ENCODE data around the gene KCNMA1.
"Not testable (repeated sequence)": the region's sequence is repeated elsewhere in the genome, so short reads cannot be mapped to it uniquely, and the experiment has no call there.

The KCNMA1 gene

DNA sequence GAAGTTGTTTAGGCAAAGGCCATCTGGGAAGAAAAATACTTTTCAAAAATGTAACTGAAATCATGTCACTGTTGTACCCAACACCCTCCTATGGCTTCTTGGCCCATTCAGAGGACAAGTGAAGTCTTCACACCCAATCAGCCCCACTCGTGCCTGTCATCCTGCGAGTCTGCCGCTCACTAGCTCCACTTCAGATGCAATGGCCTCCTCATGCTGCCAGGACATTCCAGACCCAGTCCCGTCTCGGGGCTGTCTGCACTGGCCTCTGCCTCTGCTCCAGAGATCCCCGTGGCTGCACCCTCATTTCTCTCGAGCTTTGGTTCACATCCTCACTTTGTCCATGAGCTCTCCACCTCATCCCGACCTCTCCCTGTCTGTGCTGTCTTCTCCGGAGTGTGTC is 227.1 kb downstream of the KCNMA1 start:
- no peak for DNase-seq

DNA sequence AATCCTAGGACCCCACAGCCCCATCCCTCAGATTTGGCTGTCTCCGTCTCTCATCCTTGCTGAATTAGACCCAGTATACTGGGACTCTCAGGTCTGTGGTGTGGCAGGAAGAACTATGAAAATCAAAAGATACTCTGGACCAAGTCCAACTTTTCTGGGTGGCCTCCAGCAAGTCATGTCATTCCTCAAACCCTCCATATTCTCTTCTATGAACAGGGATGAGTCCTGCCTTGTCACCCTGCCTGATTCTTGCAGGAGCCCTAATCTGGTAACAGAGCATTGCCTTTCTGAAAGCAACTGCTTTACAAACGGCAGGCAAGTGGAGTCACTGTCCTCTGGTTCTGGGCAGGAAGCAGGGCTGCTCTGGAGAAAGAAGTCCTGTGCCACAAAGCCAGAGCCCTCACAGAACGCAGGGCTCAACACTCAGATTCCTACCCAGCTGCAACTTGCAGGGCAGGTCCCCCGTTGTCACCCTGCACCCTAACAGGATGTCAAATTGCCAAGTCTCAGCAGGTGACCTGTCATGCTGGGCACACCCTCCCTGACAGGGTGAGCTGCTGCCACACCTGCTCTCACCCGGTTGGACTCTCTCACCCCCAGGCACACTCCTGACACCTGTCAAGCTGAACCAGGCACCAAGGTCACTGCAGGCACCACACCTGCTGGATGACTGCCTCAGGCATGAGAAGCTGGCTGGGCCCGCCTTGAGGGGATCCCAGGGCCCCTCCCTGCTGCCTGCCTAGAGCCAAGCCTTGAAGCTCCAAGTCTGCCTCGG is 227.7 kb downstream of the KCNMA1 start:
- no peak for DNase-seq

DNA sequence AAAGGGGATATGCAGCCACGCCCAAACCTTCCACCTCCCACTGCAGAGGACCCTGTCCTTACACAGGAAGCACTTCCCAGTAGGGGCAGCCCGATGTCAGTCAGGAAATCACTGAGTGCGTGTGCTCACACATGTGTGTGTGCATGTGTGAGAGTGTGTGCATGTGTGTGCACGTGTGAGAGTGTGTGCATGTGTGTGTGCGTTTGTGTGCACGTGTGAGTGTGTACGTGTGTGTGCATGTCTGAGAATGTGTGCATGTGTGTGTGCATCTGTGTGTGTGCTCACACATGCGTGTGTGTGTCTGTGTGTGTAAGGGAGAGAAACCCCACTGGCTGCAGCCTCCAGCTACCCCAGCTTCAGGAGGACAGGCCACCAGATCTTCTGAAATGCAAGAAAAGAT is 229.3 kb downstream of the KCNMA1 start:
- DNase-seq: no peak

DNA sequence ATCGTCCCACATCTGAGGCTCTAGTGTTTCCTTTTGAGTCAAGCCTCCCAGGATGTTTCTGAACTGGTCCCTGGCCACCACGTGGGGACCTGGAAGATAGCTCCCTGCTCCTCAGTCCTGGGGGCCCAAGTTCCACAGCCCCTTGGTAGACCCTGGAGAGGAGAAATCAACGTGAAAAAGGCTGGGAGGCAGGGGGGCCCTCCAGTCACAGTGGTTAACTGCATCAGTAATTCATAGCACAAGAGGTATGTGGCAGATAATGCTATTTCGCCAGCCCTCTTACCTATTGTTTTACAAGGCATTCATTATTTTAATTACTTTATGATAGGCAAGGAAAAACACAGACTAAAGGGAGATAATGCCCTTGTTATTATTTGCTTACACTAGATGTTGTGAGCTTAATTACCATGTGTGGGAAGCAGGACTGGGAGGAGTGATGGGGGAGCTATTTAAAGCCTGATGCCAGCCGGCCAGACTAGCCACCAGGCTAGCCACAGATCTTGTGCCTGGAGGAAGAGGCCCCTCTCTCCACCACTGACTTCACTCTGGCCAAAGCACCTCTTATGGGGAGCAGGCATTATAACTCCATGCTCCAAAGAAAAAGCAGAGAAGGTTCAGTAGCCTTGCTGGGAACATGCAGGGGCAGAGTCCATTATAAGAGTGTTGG is 230.7 kb downstream of the KCNMA1 start:
- no peak for DNase-seq

DNA sequence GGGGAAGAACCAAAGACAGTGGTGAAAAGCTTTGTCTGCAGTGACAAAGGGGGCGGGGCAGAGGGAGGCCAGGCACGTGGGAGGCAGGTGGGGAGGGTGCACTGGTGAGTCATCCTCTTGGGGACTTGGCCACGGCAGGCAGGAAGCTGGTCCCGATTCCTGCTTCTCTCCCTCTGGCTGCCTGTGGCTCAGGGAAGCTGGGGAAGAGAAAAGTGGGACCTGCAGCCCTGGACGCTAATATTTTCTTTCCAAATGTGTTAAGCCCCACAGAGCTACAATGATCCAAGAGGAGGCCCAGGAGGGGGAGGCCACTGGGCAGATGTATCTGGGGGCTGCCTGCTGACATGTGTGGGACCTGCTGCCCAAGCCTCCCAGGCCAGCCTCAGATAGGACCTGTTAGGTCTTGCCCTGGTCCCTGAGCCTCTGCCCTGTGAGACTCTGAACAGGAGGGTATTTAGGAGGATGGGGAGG is 231.8 kb downstream of the KCNMA1 start:
- peak; percentile 9 for DNase-seq

DNA sequence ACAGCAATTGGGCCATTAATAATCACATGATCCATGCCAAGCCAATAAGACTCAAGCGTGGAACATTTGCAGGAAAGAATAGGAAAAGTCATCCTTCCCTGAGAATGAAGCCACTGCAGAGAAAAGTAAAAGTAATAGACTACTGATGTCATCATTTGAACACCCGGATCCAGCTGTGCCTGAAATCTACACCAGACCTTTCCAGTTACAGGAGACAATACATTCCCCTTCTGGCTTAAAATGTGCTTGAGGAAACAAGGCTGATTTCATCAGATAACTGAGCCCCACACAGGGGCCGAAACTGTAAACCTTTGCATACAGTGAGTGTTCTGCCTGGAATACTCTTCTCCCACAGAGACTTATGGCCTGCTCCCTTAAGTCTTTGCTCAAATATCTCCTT is 232.8 kb downstream of the KCNMA1 start:
- no peak for DNase-seq

DNA sequence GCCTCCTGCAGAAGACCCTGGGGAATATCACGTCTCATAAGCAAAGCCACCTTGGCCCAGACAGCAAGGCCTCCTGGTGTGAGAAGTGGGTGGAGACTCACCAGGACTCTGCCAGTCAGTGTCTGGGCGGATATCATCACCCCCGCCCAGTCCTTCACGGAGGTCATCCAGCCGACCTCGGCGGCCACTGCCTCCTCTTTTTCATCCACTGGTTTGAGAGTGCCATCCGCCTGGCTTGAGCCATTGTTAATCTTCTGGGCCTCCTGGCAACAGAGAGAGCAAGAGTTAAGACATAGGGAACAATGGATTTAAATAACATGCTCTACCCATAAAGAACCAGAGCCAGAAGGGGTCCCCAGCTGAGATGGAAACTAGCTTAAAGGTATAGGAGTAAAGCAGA is 233.8 kb downstream of the KCNMA1 start:
- no peak for DNase-seq

DNA sequence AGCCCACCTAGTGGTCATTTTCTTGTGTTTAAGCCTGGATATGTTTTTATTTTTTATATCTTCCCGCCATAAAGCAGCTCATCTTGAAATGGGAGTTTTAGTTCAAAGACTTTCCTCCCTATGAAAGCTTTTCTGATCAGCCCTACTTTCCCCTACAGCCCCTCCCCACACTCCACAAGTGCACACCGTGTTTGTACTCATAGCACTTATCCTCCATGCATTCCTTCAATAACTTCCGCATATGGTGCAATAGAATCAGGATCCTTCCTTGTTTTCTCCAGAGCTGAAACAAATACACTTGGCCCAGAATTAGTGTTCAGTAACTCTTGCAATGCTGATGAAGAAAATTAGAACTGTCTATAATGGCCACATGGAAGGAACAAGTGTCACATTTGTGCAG is 235.9 kb downstream of the KCNMA1 start:
- DNase-seq: no peak

DNA sequence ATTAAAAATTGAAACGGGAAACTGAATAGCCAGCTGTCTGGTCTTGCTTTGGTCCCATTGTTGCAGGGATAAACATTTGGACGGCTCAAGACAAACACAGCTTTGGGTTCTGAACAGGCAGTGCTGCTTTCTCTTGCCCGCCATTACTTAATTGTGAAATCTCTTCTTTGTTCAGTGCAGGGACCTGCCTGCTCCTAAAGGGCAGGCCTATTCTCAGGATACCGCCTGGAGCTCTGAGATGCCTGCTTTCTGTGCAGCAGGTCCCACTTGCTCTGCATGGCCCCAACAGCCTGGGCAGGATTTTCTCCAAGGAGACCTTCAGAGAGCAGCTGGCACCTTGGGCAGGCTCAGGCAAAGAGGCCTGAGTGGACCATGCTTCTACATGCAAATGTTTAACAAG is 237.6 kb downstream of the KCNMA1 start:
- no peak for DNase-seq

DNA sequence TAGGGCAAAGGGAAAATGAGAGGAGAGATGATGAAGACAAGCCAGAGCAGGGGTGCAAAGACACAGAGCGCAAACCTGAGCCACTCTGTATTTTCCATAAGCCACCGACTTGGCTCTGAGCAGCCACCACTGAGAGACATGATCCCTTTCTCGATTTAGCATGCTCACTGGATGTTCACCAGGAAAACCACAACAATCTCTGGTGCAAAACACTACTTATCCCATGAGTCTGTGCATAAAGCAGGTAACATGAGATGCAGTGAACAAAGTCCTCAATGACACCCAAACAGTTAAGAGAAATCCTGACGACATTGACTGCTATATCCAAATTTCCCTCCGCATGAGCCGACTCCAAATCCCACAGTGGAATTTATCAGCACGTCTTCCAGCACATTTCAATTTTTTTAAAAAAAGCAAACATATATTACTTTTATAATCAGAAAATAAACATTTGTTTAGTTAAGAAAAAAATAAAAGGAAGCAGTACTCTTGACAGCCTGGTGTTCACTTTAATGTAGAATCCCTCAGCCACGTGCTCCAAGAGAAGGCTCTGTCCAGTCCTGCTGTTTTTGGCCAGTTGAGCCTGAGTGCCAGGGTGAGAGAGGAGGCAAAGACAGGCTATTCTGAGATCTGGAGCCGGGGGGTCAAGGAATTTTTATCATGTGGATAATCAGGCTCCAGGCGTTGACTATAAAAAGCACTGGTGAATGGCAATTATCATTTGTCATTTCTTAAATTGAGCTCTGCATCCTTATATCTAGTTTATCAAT is 238.4 kb downstream of the KCNMA1 start:
- DNase-seq: no peak

DNA sequence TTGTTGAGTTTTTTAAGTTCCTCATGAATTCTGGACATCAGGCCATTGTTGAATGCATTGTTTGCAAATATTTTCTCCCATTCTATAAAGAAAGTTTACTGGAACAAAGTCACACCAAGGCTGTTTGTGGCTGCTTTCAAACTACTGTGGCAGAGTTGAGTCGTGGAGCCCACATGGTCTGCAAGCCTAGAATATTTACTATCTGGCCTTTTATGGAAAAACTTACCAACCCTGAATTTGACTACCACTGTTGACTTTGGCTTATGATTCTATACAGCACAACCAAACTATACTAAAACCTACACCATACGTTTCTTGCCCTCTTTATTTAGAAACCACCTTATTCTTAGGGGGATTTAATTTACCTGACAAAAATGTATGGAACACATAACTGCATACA is 239.1 kb downstream of the KCNMA1 start:
- DNase-seq: no peak

DNA sequence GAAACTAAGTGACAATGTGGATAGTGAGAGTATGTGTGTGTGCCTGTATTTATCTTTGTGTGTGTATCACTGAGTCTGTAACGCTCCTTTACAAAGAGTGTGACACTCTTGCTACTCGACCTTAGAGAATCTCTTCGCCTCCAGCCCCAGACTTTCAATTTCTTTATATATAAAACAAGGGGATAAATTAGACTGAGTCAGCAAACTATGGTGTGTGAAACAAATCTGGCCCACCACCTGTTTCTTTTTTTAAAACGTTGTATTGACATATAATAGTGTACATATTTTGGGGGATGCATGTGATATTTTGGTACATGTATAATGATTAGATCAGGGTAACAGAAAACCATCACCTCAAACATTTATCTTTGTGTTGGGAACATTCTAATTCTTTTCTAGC is 240.5 kb downstream of the KCNMA1 start:
- DNase-seq: no peak

DNA sequence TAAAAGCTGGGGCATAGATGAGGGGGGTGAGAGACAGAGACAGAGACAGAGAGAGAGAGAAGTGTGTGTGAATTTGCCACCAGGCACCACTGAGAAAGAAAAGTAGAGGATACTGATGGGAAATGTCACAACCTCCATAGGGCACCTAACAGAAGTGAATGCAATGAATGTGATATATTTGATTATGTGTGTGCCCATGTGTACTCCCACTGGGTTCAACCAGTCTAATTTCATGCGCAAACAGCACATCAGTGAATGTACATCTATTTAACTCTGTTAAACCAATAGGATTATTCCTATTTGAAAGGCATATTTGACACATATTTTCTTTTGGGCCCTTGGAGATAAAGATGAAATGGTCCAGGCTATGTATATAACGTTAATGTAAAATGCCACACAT is 241.3 kb downstream of the KCNMA1 start:
- no peak for DNase-seq

DNA sequence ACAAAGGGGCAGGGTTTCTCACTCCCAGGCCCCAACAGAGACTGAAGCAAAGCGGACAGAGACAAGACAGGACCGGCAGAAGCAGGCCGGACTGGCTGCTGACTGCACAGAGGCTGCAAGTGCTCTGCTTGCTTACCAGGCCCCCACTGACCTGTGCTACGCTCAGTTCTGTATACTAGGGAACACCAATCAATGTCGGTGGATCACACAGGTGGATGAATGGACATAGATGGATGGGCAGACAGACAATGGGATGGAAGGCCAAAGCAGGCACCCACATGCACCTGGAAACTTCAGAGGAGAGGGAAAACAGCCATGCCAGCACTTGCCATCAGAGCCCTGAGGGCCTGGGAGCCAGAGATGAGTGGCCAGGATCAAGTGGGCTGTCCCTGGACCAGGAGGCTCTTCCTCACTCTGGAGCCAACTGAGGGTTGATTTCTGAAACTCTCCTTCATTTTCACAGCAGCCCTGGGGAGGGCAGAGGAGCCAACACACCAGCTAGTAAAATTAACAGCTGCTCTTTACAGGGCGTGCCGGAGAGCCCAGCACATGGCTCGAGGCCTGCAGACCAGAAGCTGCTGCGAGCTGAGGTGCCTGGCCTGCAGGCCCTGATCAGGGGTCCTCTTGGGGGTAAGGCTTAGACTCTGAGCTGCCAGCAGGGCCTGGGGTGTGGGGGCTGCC is 243.6 kb downstream of the KCNMA1 start:
- no peak for DNase-seq

DNA sequence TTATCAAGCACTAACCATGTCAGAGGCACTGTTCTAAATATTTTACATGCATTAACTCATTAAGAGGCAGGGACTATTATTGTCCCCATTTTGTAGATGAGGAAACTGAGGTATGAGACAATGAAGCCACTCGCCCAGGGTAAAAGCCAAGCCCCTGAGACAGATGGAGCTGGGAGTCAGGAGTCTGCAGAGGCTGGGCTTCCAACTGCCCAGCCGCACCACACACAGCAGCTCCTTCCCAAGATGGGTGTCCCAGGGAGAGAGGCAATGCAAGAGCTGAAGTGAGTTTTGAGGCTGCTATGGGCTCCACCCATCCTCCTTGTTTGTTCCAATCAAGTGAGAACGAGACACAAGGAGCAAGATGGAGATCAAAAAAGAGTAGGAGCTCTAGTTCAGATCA is 244.2 kb downstream of the KCNMA1 start:
- DNase-seq: no peak

DNA sequence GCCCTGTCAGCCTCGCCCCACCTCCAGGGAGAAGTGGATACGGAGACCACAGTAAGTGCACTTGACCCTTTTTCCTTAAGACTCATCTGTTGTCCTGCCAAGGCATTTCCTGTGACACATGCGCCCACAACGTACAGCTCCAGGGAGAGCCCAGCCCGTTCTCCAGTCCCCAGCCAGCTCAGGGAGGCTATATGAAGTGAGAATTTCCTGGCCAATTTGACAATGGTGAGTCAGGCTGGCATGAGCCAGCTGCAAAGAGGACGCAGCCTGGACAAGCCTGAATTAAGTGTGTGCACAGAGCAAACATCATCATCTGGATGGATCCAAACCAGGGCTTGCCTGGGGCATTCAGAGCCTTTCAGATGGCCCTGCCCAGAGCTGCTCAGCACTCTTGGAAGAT is 244.8 kb downstream of the KCNMA1 start:
- peak; percentile 1 for DNase-seq

DNA sequence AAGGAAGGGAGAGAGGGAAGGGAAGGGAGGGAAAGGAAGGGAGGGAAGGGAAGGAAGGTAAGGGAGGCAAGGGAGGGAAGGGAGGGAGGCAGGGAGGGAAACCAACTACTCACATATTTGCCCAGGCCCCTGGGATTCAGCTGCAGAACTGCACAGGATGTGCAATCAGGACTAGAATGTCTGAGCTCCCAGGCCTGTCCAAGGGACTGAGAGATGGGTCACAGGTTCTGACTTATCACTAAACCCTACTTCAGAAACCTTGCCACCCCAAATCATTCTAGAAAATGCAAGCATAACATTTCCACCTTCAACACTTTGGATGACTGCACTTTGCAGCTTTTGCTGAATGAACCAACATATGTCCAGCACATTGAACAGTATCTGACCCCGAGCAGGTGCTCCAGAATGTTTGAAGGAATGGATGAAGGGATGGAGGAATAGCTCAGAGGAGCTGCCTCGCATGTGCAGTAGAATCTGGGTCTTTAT is 245.3 kb downstream of the KCNMA1 start:
- no peak for DNase-seq

DNA sequence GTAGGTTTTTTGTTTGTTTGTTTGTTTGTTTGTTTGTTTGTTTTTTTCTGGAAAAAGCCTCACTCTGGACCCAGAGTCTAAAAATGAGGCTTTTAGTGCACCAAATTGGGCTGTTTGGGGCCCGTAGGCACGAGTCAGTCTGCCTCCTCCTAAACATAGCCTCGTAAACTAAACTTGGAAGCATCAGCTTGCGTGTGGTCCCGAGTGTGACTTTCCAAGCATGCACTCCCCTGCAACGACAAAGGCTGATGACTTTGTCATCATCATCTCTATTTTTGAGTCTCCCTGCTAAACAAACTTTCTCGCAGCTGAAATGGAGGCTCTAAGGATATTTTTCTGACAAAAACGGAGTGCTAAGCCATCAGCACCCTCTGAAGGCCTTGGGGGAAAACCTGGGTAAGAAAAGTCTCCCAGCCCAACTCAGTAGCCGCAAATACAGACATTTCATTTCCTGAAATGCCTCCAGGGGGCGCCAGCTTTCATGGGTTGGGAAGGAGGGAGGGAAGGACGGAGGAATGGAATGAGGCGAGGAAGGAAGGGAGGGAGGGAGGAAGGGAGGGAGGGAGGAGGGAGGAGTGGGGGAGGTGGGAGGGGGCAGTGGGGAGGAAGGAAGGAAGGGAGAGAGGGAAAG is 245.9 kb downstream of the KCNMA1 start:
- DNase-seq: peak; percentile 74

DNA sequence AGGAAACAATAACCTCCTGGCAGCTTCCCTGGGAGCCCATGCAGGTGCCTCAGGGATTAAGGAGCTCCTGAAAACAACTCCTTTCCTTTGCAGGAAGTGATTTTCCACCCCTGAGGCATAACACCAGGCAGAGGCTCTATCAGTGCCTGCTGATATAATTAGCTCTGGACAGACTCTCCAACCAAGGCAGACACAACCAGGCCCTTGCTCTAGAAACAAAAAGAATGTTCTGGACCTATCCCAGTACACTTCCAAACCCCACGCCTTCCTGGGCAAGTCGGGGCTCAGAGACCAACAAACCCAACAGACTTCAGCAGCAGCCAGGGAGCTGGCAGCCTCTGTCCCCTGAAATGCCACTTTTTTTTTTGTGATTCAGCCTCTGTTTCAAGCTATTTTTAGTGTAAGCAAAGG is 247.1 kb downstream of the KCNMA1 start:
- DNase-seq: no peak

DNA sequence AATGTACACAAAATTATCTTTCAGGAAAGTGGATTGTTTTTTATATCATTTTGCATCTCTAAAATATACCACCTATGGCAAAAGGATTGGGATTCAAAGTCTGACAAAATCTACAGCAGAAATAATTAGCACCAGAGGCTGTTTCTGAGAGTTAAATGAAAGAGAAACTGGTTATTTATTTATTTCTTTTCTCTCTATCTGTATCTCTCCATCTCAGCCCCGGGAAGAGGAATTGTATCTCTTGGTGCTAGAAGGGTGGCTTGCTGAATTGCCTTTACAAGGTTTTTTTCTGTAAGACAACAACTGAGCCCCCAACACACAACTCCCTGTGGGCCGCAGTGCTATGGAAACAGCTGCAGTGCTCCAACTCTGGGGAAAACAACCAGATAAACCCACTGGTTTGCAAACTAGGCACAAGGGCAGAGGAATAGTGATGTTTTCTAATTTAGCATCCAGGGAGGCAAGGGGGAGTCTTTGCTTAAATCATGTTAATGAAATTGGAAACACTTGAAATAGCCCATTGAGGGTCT is 249.0 kb downstream of the KCNMA1 start:
- no peak for DNase-seq

DNA sequence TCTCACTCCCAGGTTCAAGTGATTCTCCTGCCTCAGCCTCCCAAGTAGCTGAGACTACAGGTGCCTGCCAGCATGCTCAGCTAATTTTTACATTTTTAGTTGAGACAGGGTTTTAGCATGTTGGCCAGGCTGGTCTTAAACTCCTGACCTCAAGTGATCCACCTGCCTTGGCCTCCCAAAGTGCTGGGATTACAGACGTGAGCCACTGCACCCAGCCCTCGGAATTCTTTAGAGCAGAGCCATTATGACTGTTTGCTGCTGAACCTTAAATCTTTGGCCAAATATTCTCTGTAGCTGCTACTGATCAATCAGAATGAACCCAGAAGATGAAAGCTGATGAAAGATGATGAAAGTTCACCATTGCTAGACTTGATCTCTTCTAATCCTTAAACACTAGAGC is 249.9 kb downstream of the KCNMA1 start:
- not testable (repeated sequence) for DNase-seq

DNA sequence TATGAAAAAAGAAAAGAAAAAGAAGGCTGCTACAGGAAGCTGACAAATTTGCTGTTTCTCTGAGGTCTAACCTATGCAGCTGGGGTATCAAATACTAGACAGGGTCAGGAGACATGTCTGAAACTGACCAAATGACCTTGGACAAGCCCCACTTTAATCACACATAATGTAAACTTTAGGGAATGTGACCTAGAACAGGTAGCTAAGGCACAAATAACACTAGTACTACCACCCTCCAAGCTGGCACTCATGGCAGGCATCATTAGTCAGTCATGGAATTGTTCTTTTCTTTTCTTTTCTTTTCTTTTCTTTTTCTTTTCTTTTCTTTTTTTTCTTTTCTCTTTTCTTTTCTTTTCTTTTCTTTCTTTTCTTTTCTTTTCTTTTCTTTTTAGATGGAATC is 250.4 kb downstream of the KCNMA1 start:
- no peak for DNase-seq
